HL-60 (cell line): ENCODE data around the gene OR7G3.

Source experiments
- DNase-seq, 2 experiments: peaks; one replicate each; pipeline ENCODE4 v3.0.0-alpha.2; 2010 to 2020; ENCODE audit warnings: low read depth in 1 of 2, low spot score in 1 of 2
- H3K27ac ChIP-seq: fragments of 250-450 bp; sonication (Bioruptor Pico); replicated peaks from 2 replicates; pipeline ENCODE4 v1.5.1; 2020; ENCODE audit warnings: mild to moderate bottlenecking, moderate library complexity
- H3K27me3 ChIP-seq: fragments of 250-450 bp; sonication (Bioruptor Pico); 2 replicates; pipeline ENCODE4 v1.5.1; 2021; ENCODE audit warnings: mild to moderate bottlenecking, moderate library complexity; ENCODE audit not compliant: insufficient read depth, poor library complexity, severe bottlenecking
- H3K4me3 ChIP-seq: replicated peaks from 2 replicates; pipeline ENCODE4 v1.5.1; 2011; ENCODE audit warnings: mild to moderate bottlenecking, control low read depth, low read length; ENCODE audit not compliant: insufficient read depth
- GABPA ChIP-seq: IDR thresholded peaks from 2 replicates; pipeline ENCODE4 v1.6.1; 2012; ENCODE audit warnings: low read depth
- POLR2AphosphoS5 ChIP-seq: IDR thresholded peaks from 2 replicates; pipeline ENCODE4 v1.6.1; 2012; ENCODE audit warnings: low read depth
- SPI1 ChIP-seq: IDR thresholded peaks from 2 replicates; pipeline ENCODE4 v1.6.1; 2012; ENCODE audit warnings: low read depth, mild to moderate bottlenecking, borderline replicate concordance
- TF ChIP-seq, protein P1 (sequence below): IDR thresholded peaks from 2 replicates; pipeline ENCODE4 v1.6.1; 2012; ENCODE audit warnings: low read depth; ENCODE audit not compliant: insufficient replicate concordance
- TF ChIP-seq, protein P2 (sequence below): IDR thresholded peaks from one replicate; pipeline ENCODE4 v1.5.1; 2011; ENCODE audit warnings: low read length, control low read depth, inconsistent platforms; ENCODE audit not compliant: insufficient read depth

Gene OR7G3

DNA sequence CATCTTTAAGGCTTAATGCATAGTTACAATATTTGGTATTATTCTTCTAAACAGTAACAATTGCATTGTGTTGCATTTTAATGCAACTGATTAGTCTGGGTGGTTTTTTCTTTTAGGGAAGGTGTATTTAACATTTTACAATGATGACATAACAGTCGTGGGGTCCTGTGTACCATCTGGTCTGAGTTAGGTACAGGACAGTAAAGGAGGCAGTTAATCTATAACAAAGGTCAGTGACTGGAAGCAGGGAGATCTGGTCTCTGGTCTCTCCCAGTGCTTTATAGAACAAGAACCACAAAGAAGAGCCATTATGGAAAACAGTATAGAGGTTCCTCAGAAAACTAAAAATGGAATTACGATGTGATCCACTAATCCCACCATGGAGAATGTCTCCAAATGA is 16.8 kb downstream of the OR7G3 start:
- TF ChIP-seq POLR2AphosphoS5: no peak
- TF ChIP-seq, protein P1, sequence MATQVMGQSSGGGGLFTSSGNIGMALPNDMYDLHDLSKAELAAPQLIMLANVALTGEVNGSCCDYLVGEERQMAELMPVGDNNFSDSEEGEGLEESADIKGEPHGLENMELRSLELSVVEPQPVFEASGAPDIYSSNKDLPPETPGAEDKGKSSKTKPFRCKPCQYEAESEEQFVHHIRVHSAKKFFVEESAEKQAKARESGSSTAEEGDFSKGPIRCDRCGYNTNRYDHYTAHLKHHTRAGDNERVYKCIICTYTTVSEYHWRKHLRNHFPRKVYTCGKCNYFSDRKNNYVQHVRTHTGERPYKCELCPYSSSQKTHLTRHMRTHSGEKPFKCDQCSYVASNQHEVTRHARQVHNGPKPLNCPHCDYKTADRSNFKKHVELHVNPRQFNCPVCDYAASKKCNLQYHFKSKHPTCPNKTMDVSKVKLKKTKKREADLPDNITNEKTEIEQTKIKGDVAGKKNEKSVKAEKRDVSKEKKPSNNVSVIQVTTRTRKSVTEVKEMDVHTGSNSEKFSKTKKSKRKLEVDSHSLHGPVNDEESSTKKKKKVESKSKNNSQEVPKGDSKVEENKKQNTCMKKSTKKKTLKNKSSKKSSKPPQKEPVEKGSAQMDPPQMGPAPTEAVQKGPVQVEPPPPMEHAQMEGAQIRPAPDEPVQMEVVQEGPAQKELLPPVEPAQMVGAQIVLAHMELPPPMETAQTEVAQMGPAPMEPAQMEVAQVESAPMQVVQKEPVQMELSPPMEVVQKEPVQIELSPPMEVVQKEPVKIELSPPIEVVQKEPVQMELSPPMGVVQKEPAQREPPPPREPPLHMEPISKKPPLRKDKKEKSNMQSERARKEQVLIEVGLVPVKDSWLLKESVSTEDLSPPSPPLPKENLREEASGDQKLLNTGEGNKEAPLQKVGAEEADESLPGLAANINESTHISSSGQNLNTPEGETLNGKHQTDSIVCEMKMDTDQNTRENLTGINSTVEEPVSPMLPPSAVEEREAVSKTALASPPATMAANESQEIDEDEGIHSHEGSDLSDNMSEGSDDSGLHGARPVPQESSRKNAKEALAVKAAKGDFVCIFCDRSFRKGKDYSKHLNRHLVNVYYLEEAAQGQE: no peak
- Histone ChIP-seq H3K27ac (no peak overlapping the region), H3K27me3 (no peaks in the 10 kb centered on the region), H3K4me3 (no peak overlapping the region)
- no peak for DNase-seq

DNA sequence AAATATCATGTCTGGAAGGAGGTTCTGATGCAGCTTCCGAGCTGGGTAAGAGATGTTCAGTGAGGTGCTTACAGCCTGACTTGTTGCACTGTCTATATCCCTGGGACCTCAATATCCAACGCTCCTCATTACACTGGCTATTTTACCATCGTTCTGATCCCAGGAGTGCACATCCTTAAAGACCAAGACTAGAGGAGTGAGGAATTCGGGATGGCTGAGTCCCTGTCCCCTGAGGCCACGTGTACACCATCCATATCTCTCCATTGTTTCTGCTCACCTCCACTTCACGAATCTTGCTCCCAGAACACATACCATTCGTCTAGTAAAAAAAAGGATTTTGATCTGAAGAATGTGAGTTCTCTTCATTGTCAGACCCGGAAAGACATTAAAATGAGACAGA is 19.4 kb downstream of the OR7G3 start, which contains the start of gene OR7G2:
OR7G2 (minus strand) TSS at position 101 of the 400 bp plus-strand sequence. CDS start 4,232 bp downstream, outside the sequence.
- Histone ChIP-seq H3K27me3 (no peaks in the 10 kb centered on the region), H3K27ac (no peak within 1 kb of the TSS), H3K4me3 (no peak within 1 kb of the TSS)
- no peak for TF ChIP-seq SPI1
- TF ChIP-seq, protein P1: no peak
- TF ChIP-seq, protein P2, sequence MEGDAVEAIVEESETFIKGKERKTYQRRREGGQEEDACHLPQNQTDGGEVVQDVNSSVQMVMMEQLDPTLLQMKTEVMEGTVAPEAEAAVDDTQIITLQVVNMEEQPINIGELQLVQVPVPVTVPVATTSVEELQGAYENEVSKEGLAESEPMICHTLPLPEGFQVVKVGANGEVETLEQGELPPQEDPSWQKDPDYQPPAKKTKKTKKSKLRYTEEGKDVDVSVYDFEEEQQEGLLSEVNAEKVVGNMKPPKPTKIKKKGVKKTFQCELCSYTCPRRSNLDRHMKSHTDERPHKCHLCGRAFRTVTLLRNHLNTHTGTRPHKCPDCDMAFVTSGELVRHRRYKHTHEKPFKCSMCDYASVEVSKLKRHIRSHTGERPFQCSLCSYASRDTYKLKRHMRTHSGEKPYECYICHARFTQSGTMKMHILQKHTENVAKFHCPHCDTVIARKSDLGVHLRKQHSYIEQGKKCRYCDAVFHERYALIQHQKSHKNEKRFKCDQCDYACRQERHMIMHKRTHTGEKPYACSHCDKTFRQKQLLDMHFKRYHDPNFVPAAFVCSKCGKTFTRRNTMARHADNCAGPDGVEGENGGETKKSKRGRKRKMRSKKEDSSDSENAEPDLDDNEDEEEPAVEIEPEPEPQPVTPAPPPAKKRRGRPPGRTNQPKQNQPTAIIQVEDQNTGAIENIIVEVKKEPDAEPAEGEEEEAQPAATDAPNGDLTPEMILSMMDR: no peak
- DNase-seq: no peak

DNA sequence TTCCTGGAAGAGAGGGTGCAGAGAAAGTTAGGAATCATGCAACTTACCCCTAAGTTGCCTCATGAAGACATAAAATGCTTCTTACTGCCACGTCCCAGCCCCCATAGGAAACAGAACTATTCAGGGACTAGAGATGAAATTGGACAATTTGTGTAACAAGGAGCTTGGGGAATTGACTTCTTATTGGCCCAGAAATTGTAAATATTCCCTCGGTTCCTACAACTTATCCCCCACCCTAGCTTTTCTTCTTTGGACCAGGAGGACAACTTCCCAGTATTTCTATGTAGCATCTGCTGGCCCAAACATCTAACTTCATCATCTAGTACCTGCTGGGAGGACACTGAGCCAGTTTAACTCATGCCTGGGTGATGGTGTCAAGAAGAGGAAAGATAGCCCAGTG is 40.0 kb downstream of the OR7G3 start, which contains the start of gene OR1M1:
OR1M1 (plus strand) TSS at position 301 of the 400 bp plus-strand sequence. CDS start 6,184 bp downstream, outside the sequence.
- Histone ChIP-seq H3K27ac (no peak within 1 kb of the TSS), H3K4me3 (no peak within 1 kb of the TSS), H3K27me3 (no peaks in the 10 kb centered on the region)
- DNase-seq: no peak
- TF ChIP-seq POLR2AphosphoS5: no peak
- no peak for TF ChIP-seq SPI1
- TF ChIP-seq, protein P1: no peak
- TF ChIP-seq, protein P2: no peak
- no peak for TF ChIP-seq GABPA
